AG04449 (cell line): Measurements from ENCODE around the gene MTF2.

Experiments
- CTCF ChIA-PET: fragments of 350-600 bp; formaldehyde crosslinking; extraction: SDS; loops from one replicate; lab custom pipeline; 2021; ENCODE audit warnings: antibody characterized with exemption; lab: Yijun Ruan, JAX
- POLR2A ChIA-PET: fragments of 400-600, 350-600 bp; formaldehyde crosslinking; extraction: SDS; loops from one replicate; lab custom pipeline; 2020; ENCODE audit warnings: antibody characterized with exemption, inconsistent platforms; lab: Yijun Ruan, JAX
- DNase-seq: peaks from one replicate; pipeline ENCODE4 v3.0.0-alpha.2; 2010; ENCODE audit warnings: low read depth, low spot score
- H3K4me3 ChIP-seq: 2 replicates; pipeline ENCODE4 v1.5.1; 2011; ENCODE audit warnings: low read depth, mild to moderate bottlenecking, control low read depth, low read length
- CTCF ChIP-seq: IDR thresholded peaks from one replicate; pipeline ENCODE4 v1.5.1; 2011; ENCODE audit warnings: mild to moderate bottlenecking, moderate library complexity, low read length, control low read depth, inconsistent platforms; ENCODE audit not compliant: insufficient read depth; ENCODE audit errors: missing control alignments

Gene MTF2

DNA sequence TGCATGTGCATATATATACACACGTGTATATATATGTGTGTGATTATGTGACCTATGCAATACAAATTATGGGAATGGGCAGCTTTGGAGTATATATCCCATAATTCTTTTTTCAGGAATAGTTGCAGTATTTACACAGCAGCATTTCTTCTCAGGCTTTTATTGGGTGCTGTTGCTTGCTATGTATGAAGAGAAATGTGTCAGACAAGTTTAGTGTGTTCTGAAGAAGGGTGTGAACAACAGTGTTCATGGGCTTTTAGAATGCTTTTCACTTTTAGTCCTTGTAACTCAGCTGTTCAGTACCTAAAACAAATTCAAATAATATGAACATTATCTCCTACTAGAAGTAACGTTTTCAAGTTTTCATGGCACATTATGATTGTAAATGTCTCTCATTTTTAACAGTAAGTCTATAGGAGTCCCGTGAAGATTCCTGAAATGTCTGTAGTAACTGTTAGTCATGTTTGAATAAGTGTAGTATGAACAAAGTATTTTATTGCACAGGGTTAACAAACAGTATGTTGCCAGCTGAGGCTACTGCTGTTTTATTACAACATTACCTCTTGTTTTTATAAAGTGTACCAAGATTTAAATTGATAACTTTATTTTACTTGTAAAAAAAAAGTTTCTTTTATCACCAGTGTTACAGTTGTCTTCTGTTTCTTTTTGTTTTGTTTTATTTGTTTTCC is 58.7 kb downstream of the MTF2 start:
- ChIA-PET POLR2A (no interaction called here), CTCF (interaction anchor here (0.9 to 1.3 kb wide), 2 partner anchors 20 to 58 kb away, joined by 3 read pairs; no protein-coding TSS in a partner anchor)
- TF ChIP-seq CTCF: no peak
- no peak overlapping the region for H3K4me3 ChIP-seq
- DNase-seq: peak; percentile 17

GRCh38 chr1:93140106-93140505 is 61.0 kb downstream of the MTF2 start:
- no peak for DNase-seq
- no peak for TF ChIP-seq CTCF
- CTCF ChIA-PET: interaction anchor here (1.0 kb wide), 1 partner anchor 27 kb away, joined by 3 read pairs; no protein-coding TSS in a partner anchor
- no peak overlapping the region for H3K4me3 ChIP-seq
- POLR2A ChIA-PET: no interaction called here

DNA sequence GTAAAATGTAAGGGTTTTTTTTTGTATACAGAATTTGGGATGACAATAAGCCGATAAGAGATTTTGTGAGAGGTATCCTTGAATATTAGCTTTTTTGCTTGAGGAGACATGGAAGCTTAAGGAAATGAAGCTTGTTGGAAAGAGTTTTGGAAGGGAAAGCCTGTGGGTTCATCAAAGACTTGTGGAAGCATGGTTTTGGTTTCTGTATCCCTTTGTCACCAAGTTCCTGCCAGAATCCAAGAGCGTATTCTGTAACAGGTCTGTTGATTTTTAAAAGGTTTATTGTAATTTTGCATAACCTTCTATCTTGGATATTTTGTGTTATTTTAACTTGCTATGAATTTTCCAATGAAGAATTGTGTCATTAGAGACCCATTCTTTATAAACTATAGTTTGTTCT is 63.1 kb downstream of the MTF2 start:
- DNase-seq: no peak
- ChIA-PET POLR2A (no interaction called here), CTCF (no interaction called here)
- no peak for TF ChIP-seq CTCF
- H3K4me3 ChIP-seq: no peak overlapping the region

- no peak for TF ChIP-seq CTCF
- no peak for DNase-seq
- CTCF ChIA-PET: interaction anchor here (1.0 kb wide), 1 partner anchor 10 kb away, joined by 3 read pairs; no protein-coding TSS in a partner anchor
- no peak overlapping the region for H3K4me3 ChIP-seq
- POLR2A ChIA-PET: no interaction called here
Measured at GRCh38 chr1:93143136-93143535, 64.1 kb downstream of the MTF2 start.

GRCh38 chr1:93143769-93144168 is 64.7 kb downstream of the MTF2 start:
- no peak for DNase-seq
- no peak for TF ChIP-seq CTCF
- H3K4me3 ChIP-seq: no peak overlapping the region
- ChIA-PET POLR2A (no interaction called here), CTCF (interaction anchor here (1.0 kb wide), 1 partner anchor 9 kb away, joined by 3 read pairs; no protein-coding TSS in a partner anchor)

- no peak overlapping the region for H3K4me3 ChIP-seq
- no peak for TF ChIP-seq CTCF
- ChIA-PET POLR2A (no interaction called here), CTCF (no interaction called here)
- DNase-seq: no peak
Measured at GRCh38 chr1:93148001-93148400, 68.9 kb downstream of the MTF2 start.
